Common myeloid progenitor, CD34-positive (primary cell): Measurements from ENCODE around the gene MPEG1.

Experiments used
- CTCF ChIA-PET: fragments of 350-600 bp; sonication (Branson Sonifier 250); formaldehyde crosslinking; loops from one replicate; lab custom pipeline; 2021; ENCODE audit warnings: antibody characterized with exemption; lab: Charles Lee
- POLR2A ChIA-PET: fragments of 350-600 bp; sonication (Branson Sonifier 250); formaldehyde crosslinking; loops from one replicate; lab custom pipeline; 2021; ENCODE audit warnings: antibody characterized with exemption; lab: Charles Lee
- DNase-seq, 3 donors: peaks; one replicate each; pipeline versions ENCODE4 v3.0.0 to v3.0.0-alpha.2; 2013
- H3K27ac ChIP-seq, 2 experiments: 1 replicate in 1 of 2; 2 replicates in 1 of 2; pipeline ENCODE4 v1.7.0; 2013; ENCODE audit warnings: inconsistent platforms in 2 of 2, low read length in 2 of 2, mild to moderate bottlenecking in 2 of 2, low read depth in 1 of 2, moderate library complexity in 1 of 2; ENCODE audit not compliant: severe bottlenecking in 2 of 2, insufficient read depth in 1 of 2, poor library complexity in 1 of 2
- H3K27me3 ChIP-seq, 5 experiments: replicated peaks in 2 of 5; 1 replicate in 3 of 5; 2 replicates in 2 of 5; pipeline versions ENCODE4 v1.6.1 to v1.7.0; 2013; ENCODE audit warnings: low read length in 4 of 5, mild to moderate bottlenecking in 2 of 5, moderate library complexity in 2 of 5, inconsistent platforms in 1 of 5; ENCODE audit not compliant: insufficient read depth in 5 of 5, control insufficient read depth in 4 of 5
- H3K36me3 ChIP-seq, 4 experiments: 1 replicate in 2 of 4; 2 replicates in 2 of 4; pipeline versions ENCODE4 v1.6.1 to v1.7.0; 2013; ENCODE audit warnings: low read length in 3 of 4, control low read depth in 1 of 4, mild to moderate bottlenecking in 1 of 4; ENCODE audit not compliant: control insufficient read depth in 4 of 4, insufficient read depth in 4 of 4
- H3K4me1 ChIP-seq, 4 experiments: 1 replicate in 3 of 4; 2 replicates in 1 of 4; pipeline versions ENCODE4 v1.6.1 to v1.7.1; 2013; ENCODE audit warnings: low read length in 3 of 4, mild to moderate bottlenecking in 3 of 4, control low read depth in 1 of 4, inconsistent platforms in 1 of 4, moderate library complexity in 1 of 4; ENCODE audit not compliant: control insufficient read depth in 4 of 4, insufficient read depth in 4 of 4; ENCODE audit errors: control extremely low read depth in 1 of 4
- H3K4me3 ChIP-seq, 7 experiments: 1 replicate in 4 of 7; 2 replicates in 3 of 7; pipeline versions ENCODE4 v1.5.1 to v1.7.0; 2013; ENCODE audit warnings: mild to moderate bottlenecking in 7 of 7, low read length in 6 of 7, moderate library complexity in 6 of 7, inconsistent platforms in 2 of 7, low read depth in 2 of 7, control low read depth in 1 of 7; ENCODE audit not compliant: insufficient read depth in 4 of 7, control insufficient read depth in 1 of 7; ENCODE audit errors: extremely low read depth in 1 of 7
- H3K9me3 ChIP-seq, 5 experiments: 1 replicate in 4 of 5; 2 replicates in 1 of 5; pipeline versions ENCODE4 v1.6.1 to v1.7.1; 2013; ENCODE audit warnings: low read length in 4 of 5, mild to moderate bottlenecking in 2 of 5, inconsistent platforms in 1 of 5, low read depth in 1 of 5, moderate library complexity in 1 of 5; ENCODE audit not compliant: control insufficient read depth in 4 of 5, insufficient read depth in 2 of 5; ENCODE audit errors: control extremely low read depth in 1 of 5
- WGBS: methylation state at CpG from one replicate; pipeline ENCODE4 v1.1.5; 2013; ENCODE audit not compliant: insufficient coverage; 5-methylcytosine and 5-hydroxymethylcytosine counted together

Gene MPEG1

GRCh38 chr11:59173964-59174663 lies 38.6 kb downstream of the MPEG1 start:
- peaks cover 0 to 34% (median 23%) of the 10 kb centered on the region in 5 experiments for H3K27me3 ChIP-seq
- peaks cover 0 to 3% (median 2%) of the 10 kb centered on the region in 5 experiments for H3K9me3 ChIP-seq
- H3K4me1 ChIP-seq: peaks cover 0 to 21% (median 16%) of the 10 kb centered on the region in 4 experiments
- H3K36me3 ChIP-seq: no peaks in the 10 kb centered on the region
- H3K4me3 ChIP-seq: no peak overlapping the region
- WGBS: 94% methylated on average over 5 of the region's 7 CpGs
- no peak overlapping the region for H3K27ac ChIP-seq
- CTCF ChIA-PET: interaction anchor here (0.8 to 18.7 kb wide), 5 partner anchors 13 to 38 kb away, joined by 3 to 259 read pairs (median 6); partner anchors contain the start of gene MPEG1
- DNase-seq: no peak
- POLR2A ChIA-PET: no interaction called here

GRCh38 chr11:59173080-59173963 lies 39.4 kb downstream of the MPEG1 start:
- CTCF ChIA-PET: interaction anchor here (0.7 to 18.7 kb wide), 6 partner anchors 14 to 110 kb away, joined by 3 to 259 read pairs (median 7); partner anchors contain the start of genes FAM111A and MPEG1
- WGBS: 38% methylated on average over 26 of the region's 37 CpGs
- Histone ChIP-seq H3K9me3 (peaks cover 0 to under 1% (median 0%) of the 10 kb centered on the region in 5 experiments), H3K27me3 (peaks cover 0 to 34% (median 23%) of the 10 kb centered on the region in 5 experiments), H3K36me3 (no peaks in the 10 kb centered on the region), H3K4me1 (peaks cover 0 to 21% (median 16%) of the 10 kb centered on the region in 4 experiments), H3K27ac (no peak overlapping the region), H3K4me3 (peak overlapping the region in 6 of 7 experiments; percentile 47 to 82 (median 70))
- POLR2A ChIA-PET: no interaction called here
- DNase-seq: no peak

GRCh38 chr11:59172345-59173079 lies 40.2 kb downstream of the MPEG1 start:
- peaks cover 0 to 21% (median 16%) of the 10 kb centered on the region in 4 experiments for H3K4me1 ChIP-seq
- DNase-seq: peak in 2 of 3 donors; percentile 69 to 75
- 0% methylated on average over 27 of the region's 70 CpGs for WGBS
- POLR2A ChIA-PET: interaction anchor here (0.9 kb wide), 1 partner anchor 26 kb away, joined by 3 read pairs; no protein-coding TSS in a partner anchor
- H3K9me3 ChIP-seq: no peaks in the 10 kb centered on the region
- H3K27ac ChIP-seq: no peak overlapping the region
- H3K27me3 ChIP-seq: peaks cover 0 to 34% (median 23%) of the 10 kb centered on the region in 5 experiments
- H3K4me3 ChIP-seq: peak overlapping the region; percentile 57 to 82 (median 68)
- CTCF ChIA-PET: interaction anchor here (0.7 to 18.7 kb wide), 16 partner anchors 9 to 512 kb away, joined by 3 to 259 read pairs (median 6); partner anchors contain the start of genes FAM111A and MPEG1
- no peaks in the 10 kb centered on the region for H3K36me3 ChIP-seq

GRCh38 chr11:59171508-59172322 lies 41.0 kb downstream of the MPEG1 start, which contains the start of gene DTX4:
Gene DTX4 (plus strand): TSS chr11:59172132. CDS start chr11:59172596, 464 bp downstream.
- Histone ChIP-seq H3K36me3 (no peaks in the 10 kb centered on the region), H3K4me3 (peak within 1 kb of the TSS; percentile 61 to 82 (median 71)), H3K9me3 (no peaks in the 10 kb centered on the region), H3K27me3 (peaks cover 0 to 34% (median 21%) of the 10 kb centered on the region in 5 experiments), H3K27ac (no peak within 1 kb of the TSS), H3K4me1 (peaks cover 0 to 21% (median 16%) of the 10 kb centered on the region in 4 experiments)
- CTCF ChIA-PET: interaction anchor here (0.8 to 18.7 kb wide), 24 partner anchors 10 to 513 kb away, joined by 3 to 259 read pairs (median 4); partner anchors contain the start of genes FAM111A, MPEG1 and OR5A1
- POLR2A ChIA-PET: interaction anchor here (0.9 kb wide), 1 partner anchor 26 kb away, joined by 3 read pairs; no protein-coding TSS in a partner anchor
- peak; percentile 91 to 95 (median 95) for DNase-seq
- WGBS: 0% methylated on average over 32 of the region's 64 CpGs

- Histone ChIP-seq H3K9me3 (no peaks in the 10 kb centered on the region), H3K4me3 (no peak overlapping the region), H3K4me1 (no peaks in the 10 kb centered on the region), H3K36me3 (no peaks in the 10 kb centered on the region), H3K27ac (no peak overlapping the region), H3K27me3 (no peaks in the 10 kb centered on the region)
- CTCF ChIA-PET: interaction anchor here (0.8 to 18.7 kb wide), 5 partner anchors 16 to 512 kb away, joined by 3 to 259 read pairs (median 4); partner anchors contain the start of gene MPEG1
- POLR2A ChIA-PET: no interaction called here
- peak in 1 of 3 donors; percentile 19 for DNase-seq
- 100% methylated on average over 1 of the region's 3 CpGs for WGBS
These were observed 48.7 kb downstream of the MPEG1 start for GRCh38 chr11:59164028-59164427.
